Right kidney (tissue), 9 donors: ENCODE measurements around the gene GINS2.

Source experiments
- DNase-seq: peaks from one replicate; pipeline ENCODE4 v3.0.0-alpha.2; 2016
- long read RNA-seq, 8 donors: transcript quantifications; one replicate each; lab custom pipeline, GENCODE V29; 2026

Gene GINS2
- long read RNA-seq, donor 1, transcript GINS2-201 (5 exons, 2,673 nt) = major isoform, 19 of 19 reads
- long read RNA-seq, donor 1, partial matches to known transcripts = 0 of 19 reads
- long read RNA-seq, donor 1, other reads (novel, unspliced or antisense) = 0 of 19 reads
- long read RNA-seq, donor 2, transcript GINS2-201 (5 exons, 2,673 nt) = major isoform, 16 of 16 reads
- long read RNA-seq, donor 2, partial matches to known transcripts = 0 of 16 reads
- long read RNA-seq, donor 2, other reads (novel, unspliced or antisense) = 0 of 16 reads
- long read RNA-seq, donor 3, transcript GINS2-201 (5 exons, 2,673 nt) = major isoform, 12 of 17 reads
- long read RNA-seq, donor 3, partial matches to known transcripts = 5 of 17 reads
- long read RNA-seq, donor 3, other reads (novel, unspliced or antisense) = 0 of 17 reads
- long read RNA-seq, donor 4, transcript GINS2-201 (5 exons, 2,673 nt) = major isoform, 13 of 32 reads
- long read RNA-seq, donor 4, partial matches to known transcripts = 19 of 32 reads
- long read RNA-seq, donor 4, other reads (novel, unspliced or antisense) = 0 of 32 reads
- long read RNA-seq, donor 5, transcript GINS2-201 (5 exons, 2,673 nt) = major isoform, 19 of 19 reads
- long read RNA-seq, donor 5, partial matches to known transcripts = 0 of 19 reads
- long read RNA-seq, donor 5, other reads (novel, unspliced or antisense) = 0 of 19 reads
- long read RNA-seq, donor 6, transcript GINS2-201 (5 exons, 2,673 nt) = major isoform, 21 of 21 reads
- long read RNA-seq, donor 6, partial matches to known transcripts = 0 of 21 reads
- long read RNA-seq, donor 6, other reads (novel, unspliced or antisense) = 0 of 21 reads
- long read RNA-seq, donor 7 = 0 reads
- long read RNA-seq, donor 8, transcript GINS2-201 (5 exons, 2,673 nt) = major isoform, 19 of 30 reads
- long read RNA-seq, donor 8, partial matches to known transcripts = 11 of 30 reads
- long read RNA-seq, donor 8, other reads (novel, unspliced or antisense) = 0 of 30 reads

DNA sequence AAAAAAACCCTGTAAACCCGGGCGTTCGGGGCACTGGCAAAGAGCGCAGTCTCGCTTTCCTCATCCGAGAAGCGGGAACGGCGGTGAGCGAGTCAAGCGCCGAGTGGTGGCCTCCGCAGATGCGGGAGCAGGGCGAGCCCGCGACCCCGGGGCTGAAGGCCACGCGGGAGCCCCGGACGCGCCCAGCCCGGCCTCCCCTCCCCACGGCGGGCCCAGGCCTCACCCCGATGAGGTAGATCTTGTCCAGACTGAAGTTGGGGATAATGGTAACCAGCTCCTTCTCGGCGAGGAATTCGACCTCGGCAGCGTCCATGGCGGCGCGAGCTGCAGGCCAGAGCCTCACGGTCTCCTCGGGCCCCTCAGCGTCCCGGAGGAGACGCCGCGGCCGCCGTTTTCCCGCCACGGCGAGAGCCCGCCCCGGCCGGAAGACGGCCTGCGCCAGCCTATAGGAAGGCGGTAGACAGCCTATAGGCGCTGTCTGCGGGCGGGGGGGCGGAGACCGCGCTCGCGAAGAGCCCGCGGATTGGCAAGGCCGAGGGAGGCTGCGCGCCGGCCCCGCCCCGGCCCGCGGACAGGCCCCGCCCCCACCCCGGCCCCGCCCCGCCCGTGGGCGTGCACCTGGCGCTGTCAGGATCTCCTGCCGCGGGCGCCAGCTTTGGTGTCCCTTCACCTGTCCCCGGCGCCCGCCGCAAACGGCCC, at the start of gene GINS2:
TSS of gene GINS2 (minus strand) at position 369 of the 699 bp plus-strand sequence. CDS start at position 313, 56 bp downstream.
- peak; percentile 79 for DNase-seq

DNA sequence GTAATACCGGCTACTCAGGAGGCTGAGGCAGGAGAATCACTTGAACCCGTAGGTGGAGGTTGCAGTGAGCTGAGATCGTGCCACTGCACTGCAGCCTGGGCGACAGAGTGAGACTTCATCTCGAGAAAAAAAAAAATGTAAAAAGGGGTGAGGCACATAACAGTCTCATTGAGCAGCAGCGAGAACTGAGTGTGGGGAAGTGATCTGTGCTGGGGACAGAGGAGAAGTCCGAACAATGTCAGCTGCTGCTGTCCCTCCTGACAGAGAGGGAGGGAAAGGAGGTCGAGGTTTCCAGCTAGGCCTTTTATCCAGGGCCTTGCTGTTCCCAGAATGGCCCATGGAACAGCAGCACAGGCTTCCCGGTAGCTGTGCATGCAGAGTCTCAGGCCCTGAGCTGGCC, 48.2 kb upstream of the GINS2 start:
- no peak for DNase-seq

DNA sequence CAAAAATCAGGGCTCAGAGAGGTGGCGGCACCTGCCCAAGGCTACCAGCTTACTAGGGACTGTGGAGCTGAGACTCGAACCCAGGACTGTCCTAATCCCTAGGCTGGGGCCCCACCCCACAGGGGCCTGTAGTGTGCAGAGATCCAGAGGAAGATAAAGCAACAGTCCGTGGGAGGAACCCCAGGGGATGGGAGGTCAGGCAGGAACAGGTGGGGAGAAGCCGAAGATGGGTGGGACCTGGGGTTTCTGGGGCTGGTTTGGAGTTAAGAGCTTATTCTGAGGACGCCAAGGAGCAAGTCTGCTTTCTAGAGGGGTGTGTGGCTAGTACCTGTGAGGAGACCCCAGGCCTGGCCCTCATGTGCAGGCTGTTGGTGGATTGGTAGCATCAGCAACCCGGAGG, 47.2 kb upstream of the GINS2 start:
- no peak for DNase-seq

DNA sequence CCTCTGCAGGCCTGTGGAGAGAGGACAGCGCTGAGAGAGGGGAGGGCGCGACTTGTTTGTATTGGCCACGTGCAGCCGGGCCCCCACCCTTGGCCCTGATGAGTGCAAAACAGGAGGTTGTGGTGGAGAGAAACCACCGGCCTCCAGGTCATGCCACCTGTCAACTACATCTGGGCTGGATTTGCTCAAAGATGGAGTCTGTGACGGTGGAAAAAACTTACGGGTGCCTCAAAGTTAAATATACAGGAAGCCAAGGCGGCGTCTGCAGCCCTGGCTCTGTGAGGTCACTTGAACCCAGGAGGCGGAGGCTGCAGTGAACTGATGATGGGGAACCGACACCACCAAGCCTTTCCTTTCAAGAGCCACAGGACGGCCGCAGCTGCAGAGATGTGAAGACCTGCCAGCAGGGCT, 46.5 kb upstream of the GINS2 start:
- no peak for DNase-seq

DNA sequence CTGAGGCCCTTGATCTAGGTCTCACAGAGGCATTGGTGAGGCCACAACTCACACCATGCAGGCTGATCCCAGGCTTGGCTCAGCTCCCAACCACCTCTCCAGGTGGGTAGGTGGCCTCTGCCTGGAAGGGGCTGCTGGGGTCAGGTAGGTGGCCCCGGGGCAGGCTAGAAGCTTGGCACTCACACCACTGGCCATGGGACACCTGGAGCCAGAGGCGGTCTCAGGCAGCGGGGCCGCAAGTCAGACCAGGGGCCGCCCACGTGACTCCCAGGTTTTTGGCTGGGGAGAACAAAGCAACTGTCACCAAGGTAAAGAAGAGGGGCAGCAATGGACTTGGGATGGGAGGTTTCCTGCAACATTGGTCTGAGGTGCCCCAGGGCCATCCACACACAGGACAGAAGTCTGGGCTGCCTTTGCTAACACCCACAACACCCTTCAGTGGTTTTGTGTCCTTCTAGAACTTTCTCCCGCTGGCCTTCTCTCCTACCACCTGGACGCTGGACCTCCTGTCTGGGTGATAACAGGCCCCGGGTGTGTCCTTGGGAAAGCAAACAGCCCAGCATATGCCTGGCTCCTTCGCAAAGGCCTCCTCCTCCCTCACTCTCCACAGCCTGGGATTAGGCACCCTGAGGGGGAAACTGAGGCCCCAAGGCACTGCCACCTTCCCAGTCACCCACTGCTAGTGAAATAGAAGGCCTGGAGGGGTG, 45.7 kb upstream of the GINS2 start:
- DNase-seq = no peak

DNA sequence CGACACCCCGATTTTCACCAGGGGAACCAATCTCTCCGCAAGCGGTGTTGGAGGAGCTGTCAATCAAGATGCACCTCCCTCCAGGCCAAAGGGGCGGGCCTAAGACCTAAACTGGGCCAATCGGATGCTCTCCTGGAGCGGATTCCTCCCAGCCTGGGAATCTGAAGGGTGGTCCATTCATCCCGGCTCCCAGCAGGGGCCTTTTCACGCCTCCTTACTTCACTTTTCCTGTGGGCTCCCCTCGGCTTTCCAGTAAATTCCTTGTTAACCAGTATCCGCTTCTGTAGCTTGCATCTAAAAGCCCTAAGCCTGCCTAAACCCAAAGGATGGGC, 45.1 kb upstream of the GINS2 start:
- DNase-seq = no peak

DNA sequence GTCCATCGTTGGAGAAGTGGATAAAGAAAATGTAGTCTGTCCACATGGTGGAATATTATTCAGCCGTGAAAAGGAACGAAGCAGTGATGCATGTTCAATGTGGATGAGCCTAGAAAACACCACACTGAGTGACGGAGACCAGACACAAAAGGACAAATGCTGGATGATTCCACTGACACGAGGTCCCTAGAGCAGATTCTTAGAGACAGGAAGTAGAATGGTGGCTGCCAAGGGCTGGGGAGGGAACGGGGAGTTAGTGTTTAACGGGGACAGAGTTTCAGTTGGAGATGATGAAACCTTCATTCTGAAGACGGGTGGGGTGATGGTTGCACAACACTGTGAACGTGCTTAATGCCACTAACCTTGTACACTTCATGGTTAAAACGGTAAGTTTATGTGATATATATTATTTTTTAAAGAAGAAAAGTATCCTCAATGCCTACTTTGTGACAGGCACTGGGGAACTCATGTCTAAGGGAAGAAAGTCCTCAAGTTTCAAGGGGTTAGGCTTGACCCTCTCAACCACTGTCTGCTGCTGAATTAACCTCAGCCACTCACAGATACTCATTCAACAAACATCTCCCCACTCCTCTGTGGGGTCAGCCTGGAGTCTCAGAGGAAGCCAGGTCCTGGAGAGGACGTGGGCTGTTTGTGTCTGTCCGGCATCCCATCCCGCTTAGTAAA, 44.5 kb upstream of the GINS2 start:
- DNase-seq = no peak

DNA sequence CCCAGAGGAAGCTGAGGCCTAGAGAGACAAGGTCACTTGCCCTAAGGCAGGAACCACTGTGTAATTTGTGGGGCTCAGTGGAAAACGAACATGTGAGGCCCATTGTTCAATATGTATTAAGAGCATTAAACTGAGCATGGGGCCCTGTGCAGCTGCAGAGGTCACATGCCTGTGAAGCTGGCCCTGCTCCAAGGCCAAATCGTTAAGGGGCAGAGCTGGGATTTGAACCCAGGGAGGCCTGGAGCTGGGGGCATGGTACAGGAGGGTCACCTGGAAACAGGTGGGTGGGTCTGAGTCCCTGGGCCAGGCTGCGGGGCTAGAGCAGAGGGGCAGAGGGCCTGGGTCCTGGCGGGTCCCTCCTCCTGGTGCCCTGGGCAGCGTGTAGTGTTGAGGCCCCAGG, 42.4 kb upstream of the GINS2 start:
- no peak for DNase-seq

DNA sequence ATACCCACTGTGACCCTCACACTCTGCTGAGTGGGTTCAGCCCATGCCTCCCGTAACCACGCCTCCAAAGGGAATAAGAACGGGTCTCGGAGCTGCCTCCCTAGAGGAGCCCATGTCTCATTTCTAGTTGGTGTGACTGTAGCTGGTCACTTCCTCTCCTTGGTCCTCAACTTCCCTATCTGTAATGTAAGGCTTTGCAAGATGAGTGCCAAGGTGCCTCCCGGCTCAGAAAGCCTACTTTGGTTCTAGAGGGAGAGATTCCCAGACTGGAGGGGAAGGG, 41.4 kb upstream of the GINS2 start:
- no peak for DNase-seq

DNA sequence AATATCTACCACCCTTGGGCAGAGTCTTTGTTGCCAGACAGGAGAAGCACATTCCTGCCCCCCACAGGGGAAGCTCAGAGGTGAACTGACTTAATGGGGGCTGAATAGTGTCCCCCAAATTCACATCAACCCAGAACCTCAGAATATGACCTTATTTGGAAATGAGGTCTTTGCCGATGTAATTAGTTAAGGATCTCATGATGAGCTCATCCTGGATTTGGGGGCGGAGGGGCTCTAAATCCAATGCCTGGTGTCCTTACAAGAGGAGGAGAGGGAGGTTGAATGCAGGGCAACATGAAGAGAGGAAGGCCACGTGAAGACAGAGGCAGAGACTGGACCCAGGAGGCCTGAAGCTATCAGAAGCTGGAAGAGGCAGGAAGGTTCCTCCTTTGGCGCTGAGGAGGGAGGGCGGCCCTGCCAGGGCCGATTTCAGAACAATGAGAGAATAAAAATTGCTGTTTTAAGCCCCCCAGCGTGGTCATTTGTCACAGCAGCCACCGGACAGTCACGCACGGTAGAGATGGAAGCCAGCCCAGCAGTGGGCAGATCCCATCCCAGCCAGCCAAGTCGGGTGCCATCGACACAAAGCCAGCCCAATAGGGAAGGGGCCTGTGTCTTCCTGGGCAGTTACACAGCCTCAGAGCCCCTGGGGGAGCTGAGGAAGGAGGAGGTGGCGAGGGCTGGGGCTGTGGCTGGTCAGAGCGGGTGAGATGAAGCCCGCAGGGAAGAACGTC, 40.9 kb upstream of the GINS2 start:
- no peak for DNase-seq

DNA sequence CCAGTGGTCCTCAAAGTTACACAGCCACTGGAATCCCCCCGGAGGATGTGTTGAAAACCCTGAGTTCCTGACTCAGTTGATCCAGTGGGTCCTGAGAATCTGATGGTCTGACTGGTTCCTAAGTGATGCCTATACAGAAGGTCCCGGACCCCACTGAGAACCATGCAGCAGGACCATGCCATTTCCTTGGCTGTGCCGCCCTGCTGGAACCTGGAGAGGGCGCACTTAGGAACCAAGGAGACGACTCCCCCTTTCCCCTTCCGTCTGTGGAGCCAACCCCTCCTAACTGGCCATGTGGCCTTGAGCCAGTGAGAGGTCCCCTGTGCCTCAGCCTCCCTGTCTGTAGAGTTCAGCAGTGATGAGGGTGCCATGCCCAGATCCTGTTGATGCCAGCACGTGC, 40.1 kb upstream of the GINS2 start:
- DNase-seq = no peak

DNA sequence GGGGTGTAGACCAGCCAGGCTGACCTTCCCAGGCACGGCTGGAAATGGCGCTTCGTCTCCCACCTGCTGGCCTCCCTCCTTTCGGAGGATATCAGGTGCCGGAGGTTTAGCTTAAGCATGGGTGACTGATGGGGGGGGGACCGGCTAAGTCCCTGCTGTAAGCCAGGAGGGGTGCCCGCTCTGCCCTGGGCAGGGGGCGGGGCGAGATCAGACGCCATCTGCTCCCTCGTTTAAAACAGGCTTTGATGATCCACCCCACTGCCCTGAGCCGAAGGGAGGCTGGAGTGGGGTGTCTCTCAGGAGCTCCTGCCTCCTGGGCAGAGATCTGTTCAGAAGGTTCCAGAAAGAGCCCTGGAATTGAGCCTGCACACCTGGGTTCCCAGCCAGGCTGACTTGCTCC, 36.2 kb upstream of the GINS2 start:
- DNase-seq = no peak

DNA sequence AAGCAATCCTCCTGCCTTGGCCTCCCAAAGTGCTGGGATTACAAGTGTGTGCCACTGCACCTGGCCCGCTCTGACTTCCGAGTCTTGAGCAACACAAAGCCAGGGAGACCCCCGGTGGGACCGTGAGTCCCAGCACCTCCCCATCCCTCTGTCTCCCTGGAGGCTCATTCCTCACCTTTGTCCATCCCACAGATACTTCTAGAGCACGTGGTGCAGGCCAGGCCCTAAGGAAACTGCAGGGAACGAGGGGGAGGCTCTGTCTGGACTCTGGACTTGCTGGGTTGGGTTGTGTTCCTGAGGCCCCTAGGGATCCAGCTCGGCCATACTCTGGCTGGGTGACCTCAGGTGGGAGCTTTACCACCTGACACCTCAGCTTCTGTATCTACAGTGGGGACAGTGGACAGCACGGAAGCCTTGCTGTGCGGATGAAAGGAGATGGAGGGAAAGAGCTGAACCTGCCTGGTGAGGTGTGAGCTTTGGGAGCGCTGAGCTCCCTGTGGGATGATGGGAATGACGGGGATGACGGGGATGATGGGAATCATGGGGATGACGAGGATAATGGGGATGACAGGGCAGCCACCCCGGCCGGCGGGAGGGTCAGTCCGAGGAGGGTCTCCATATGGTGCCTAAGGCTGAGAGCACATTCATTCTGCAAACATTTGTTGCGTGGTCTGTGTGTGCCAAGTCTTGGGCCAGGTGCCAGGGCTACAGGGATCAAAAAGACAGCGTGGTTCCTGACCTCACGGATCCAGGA, 35.5 kb upstream of the GINS2 start:
- no peak for DNase-seq

DNA sequence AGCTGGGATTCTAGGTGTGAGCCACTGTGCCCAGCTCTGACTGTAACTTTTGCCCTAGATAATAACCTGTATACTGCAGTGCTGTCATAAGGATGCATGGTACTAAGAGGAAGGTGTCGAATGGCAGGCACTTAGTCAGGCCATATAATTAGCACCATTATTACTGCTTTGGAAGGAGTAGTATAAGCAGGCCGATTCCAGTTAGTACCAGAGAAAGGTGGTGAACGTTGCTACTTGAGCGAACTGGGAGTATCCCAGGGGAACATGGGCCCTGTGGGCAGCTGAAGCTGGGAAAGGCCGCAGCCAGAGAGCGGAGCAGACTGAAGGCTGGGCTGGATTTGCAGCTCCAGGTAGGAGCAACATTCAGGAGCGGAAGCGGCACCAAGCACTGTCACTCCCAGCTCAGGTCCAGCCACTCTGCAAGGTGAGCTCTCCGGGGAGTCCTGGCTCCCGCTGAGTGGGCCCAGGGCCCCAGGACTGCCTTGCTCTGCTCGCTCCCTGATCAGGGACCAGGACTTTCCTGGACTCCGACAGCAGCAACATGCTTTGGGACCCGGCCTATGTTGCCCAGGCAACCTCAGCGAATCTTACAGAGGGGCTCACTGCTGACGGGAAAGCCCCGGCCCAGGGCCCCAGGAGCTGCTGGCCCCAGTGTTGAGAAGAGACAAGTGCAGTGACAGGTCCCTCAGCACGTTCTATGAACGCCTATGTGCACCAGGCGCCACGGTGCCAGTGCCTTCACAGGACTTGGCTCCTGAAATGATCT, 33.6 kb upstream of the GINS2 start:
- no peak for DNase-seq

DNA sequence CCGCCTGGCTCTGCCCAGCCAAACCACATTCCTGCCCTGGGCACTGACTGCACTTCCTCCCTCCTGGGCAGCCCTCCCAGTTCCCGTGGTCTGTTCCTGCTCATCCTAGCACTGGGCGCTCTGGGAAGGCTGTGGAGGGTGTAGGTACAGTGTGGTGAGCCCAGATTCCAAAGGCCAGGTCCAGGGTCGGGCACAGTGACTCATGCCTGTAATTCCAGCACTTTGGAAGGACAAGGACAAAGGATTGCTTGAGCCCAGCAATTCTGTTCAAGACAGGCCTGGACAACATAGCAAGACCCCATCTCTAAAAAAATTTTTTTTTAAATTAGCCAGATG, 31.5 kb upstream of the GINS2 start:
- no peak for DNase-seq

DNA sequence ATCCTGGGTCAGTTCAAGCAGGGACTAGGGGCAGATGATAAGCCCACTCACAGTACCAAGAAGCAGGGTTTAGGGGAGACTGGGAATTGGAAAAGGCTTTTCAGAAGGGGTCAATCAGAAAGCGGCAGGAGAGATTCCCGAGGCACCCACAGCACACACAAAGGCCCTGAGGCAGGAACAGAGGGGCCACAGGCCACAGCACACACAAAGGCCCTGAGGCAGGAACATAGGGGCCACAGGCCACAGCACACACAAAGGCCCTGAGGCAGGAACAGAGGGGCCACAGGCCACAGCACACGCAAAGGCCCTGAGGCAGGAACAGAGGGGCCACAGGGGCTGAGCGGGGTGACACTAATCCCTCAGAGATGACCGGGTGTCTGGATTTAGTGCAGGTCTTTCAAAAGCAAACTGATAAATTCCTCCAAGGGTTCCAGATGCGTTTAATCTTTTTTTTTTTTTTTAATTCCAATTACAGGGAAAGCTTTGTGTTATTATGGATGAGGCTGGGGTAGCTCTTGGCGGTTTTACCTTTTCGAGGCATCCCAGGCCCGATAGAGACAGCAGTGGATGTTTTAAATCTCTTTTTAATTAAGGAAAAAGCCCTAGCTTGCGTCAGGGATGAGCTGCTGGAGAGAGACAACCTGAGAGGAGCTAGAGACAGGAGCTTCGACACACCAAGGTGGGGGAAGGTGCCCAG, 31.0 kb upstream of the GINS2 start:
- no peak for DNase-seq

DNA sequence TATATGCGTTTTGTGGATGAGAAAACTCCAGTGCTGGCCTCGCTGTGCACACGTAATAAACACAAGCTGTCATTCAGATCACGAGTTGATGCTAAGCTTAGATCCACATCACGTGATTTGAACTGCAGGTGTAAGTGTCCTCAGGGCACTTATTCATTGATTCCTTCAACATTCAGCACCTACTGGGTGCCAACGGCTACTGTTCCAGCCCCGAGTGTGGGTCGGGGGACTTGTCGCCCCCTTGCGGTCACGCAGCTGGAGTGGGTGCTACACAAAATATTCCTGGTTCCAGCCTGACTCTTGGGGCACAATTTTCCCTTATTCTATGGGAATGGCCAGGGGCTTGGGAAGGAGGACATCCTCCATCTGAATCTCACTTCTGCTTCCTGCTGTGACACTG, 29.9 kb upstream of the GINS2 start:
- DNase-seq = no peak

DNA sequence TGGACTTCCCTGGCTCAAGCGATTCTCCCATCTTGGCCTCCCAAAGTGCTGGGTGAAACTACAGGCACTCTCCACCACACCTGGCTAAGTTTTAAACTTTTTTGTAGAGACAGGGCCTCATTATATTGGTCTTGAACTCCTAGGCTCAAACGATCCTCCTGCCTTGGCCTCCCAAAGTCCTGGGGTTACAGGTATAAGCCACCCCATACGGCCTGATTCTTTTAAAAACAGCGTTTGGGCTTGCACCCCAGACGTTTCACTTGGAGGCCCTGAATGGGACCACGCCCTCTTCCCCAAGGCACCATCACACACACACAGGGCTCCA, 29.4 kb upstream of the GINS2 start:
- DNase-seq = no peak
